Upper lobe of left lung (tissue), 6 donors: ENCODE data around the gene DNAJC17. TPM values are rescaled to one million over a fixed set of nuclear protein-coding genes. Genes with fewer than 3 reads are reported as not detected.
A peak's percentile ranks its signal among the peaks of the same experiment; 100 is the strongest.

ENCODE experiments used
- ATAC-seq, 2 donors: fragments of 200-7000 bp; cut with Tn5 transposase; one replicate each; pipeline ENCODE4 v1.9.1; 2022; ENCODE audit warnings: mild to moderate bottlenecking in 2 of 2, moderate library complexity in 2 of 2; ENCODE audit not compliant: low FRiP score in 2 of 2
- DNase-seq, 2 donors: peaks; one replicate each; pipeline ENCODE4 v3.0.0-alpha.2; 2019 to 2020
- H3K27ac ChIP-seq, 4 donors: fragments of 200-600 bp; sonication (generic); one replicate each; pipeline ENCODE4 v1.5.1; 2016 to 2019
- H3K27me3 ChIP-seq, 4 donors: fragments of 200-600 bp; sonication (generic); one replicate each; pipeline ENCODE4 v1.5.1; 2017 to 2019
- H3K36me3 ChIP-seq, 4 donors: fragments of 200-600 bp; sonication (generic); one replicate each; pipeline ENCODE4 v1.5.1; 2016 to 2019
- H3K4me1 ChIP-seq, 4 donors: fragments of 200-600 bp; sonication (generic); one replicate each; pipeline ENCODE4 v1.5.1; 2018 to 2019
- H3K4me3 ChIP-seq, 4 donors: fragments of 200-600 bp; sonication (generic); one replicate each; pipeline ENCODE4 v1.5.1; 2017 to 2019; ENCODE audit warnings: mild to moderate bottlenecking in 2 of 4, moderate library complexity in 1 of 4
- H3K9me3 ChIP-seq, 4 donors: fragments of 200-600 bp; sonication (generic); one replicate each; pipeline ENCODE4 v1.5.1; 2018 to 2019
- EP300 ChIP-seq, 4 donors: sonication (generic); formaldehyde crosslinking; IDR thresholded peaks; one replicate each; pipeline ENCODE4 v1.5.1; 2017; ENCODE audit warnings: antibody characterized with exemption in 4 of 4, control low read depth in 2 of 4
- POLR2A ChIP-seq, 4 donors: fragments of 450-650 bp; IDR thresholded peaks; one replicate each; pipeline ENCODE4 v1.5.1; 2016 to 2017; ENCODE audit warnings: antibody characterized with exemption in 4 of 4, mild to moderate bottlenecking in 2 of 4
- POLR2AphosphoS5 ChIP-seq, 2 donors: sonication (generic); formaldehyde crosslinking; IDR thresholded peaks; one replicate each; pipeline ENCODE4 v1.5.1; 2017; ENCODE audit warnings: antibody characterized with exemption in 2 of 2
- WGBS, 2 donors: methylation state at CpG; one replicate each; pipeline ENCODE4 v1.1.5; 2017 to 2018; 5-methylcytosine and 5-hydroxymethylcytosine counted together
- total RNA-seq, 6 donors: library from RNA; depleted of rRNA in 4 of 6; stranded (reverse); fragments of >200 nt in 4 of 6; gene quantifications; one replicate each; pipeline versions ENCODE4 v1.1.0 to v1.2.1, GENCODE V29; 2016 to 2021
- TF ChIP-seq, protein P1 (sequence below), 6 experiments: fragments of 450-650 bp in 4 of 6; fragments of 200-600 bp in 2 of 6; sonication (generic) in 2 of 6; IDR thresholded peaks; one replicate each; pipeline ENCODE4 v1.5.1; 2016 to 2019; ENCODE audit warnings: antibody characterized with exemption in 6 of 6
- donor health status: DM: no; HTN: no; CAD: no; lungs with moderate emphysema.
- donor health status: DM: no; HTN: yes; CAD: no; lungs with severe emphysema.

DNAJC17 gene
- total RNA-seq, 6 donors from 2014 or later, result 15.4 to 51.3 (median 30.0) TPM

DNA sequence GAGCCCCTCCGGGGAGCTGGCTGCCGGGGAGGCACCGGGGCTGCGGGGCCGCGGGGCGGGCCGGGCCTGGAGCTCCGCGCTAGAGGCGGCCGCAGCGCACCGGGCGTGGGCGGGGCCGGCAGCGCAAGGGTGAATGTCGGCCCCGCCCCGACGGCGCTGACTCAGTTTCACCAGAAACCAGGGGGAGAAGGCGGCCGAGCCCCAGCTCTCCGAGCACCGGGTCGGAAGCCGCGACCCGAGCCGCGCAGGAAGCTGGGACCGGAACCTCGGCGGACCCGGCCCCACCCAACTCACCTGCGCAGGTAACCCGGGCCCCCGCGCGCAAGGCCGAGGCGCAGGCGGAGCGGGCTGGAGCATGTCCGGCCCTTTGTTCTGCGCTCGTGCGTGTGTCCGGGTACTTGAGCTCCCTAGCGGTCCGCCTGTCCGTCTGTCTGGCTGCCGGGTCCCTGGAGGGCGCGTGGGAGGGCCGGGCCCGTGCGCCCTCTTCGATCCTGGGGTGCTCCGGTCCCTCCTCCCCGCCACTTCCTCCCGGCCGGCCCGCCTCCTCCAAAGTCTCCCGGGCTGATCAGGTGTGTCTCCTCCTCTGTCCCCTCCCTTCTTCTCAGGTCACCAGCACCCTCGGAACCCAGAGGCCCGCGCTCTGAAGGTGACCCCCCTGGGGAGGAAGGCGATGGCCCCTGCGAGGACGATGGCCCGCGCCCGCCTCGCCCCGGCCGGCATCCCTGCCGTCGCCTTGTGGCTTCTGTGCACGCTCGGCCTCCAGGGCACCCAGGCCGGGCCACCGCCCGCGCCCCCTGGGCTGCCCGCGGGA, 36.8 kb upstream of the DNAJC17 start, which contains the start of gene SPINT1:
SPINT1 (plus strand) TSS at position 164 of the 811 bp plus-strand sequence; CDS start at position 671, 507 bp downstream.
- 0% methylated on average over 5 to 12 of the region's 89 CpGs for WGBS, 2 donors
- TF ChIP-seq POLR2AphosphoS5 (IDR thresholded peaks at IDR 0.05), result peak in 1 of 2 donors; percentile 46
- TF ChIP-seq POLR2A (IDR thresholded peaks at IDR 0.05), result peak in 2 of 4 donors; percentile 45 to 67
- no peak for TF ChIP-seq EP300 (IDR thresholded peaks at IDR 0.05)
- TF ChIP-seq, protein P1, sequence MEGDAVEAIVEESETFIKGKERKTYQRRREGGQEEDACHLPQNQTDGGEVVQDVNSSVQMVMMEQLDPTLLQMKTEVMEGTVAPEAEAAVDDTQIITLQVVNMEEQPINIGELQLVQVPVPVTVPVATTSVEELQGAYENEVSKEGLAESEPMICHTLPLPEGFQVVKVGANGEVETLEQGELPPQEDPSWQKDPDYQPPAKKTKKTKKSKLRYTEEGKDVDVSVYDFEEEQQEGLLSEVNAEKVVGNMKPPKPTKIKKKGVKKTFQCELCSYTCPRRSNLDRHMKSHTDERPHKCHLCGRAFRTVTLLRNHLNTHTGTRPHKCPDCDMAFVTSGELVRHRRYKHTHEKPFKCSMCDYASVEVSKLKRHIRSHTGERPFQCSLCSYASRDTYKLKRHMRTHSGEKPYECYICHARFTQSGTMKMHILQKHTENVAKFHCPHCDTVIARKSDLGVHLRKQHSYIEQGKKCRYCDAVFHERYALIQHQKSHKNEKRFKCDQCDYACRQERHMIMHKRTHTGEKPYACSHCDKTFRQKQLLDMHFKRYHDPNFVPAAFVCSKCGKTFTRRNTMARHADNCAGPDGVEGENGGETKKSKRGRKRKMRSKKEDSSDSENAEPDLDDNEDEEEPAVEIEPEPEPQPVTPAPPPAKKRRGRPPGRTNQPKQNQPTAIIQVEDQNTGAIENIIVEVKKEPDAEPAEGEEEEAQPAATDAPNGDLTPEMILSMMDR (IDR thresholded peaks at IDR 0.05), result no peak
- Histone ChIP-seq H3K4me3 (peak within 1 kb of the TSS; percentile 54 to 81 (median 62)), H3K9me3 (no peaks in the 10 kb centered on the region), H3K36me3 (no peaks in the 10 kb centered on the region), H3K4me1 (peaks cover 25 to 54% (median 37%) of the 10 kb centered on the region in 4 donors), H3K27me3 (peaks cover 0 to 11% (median 4%) of the 10 kb centered on the region in 4 donors), H3K27ac (peak within 1 kb of the TSS; percentile 77 to 84 (median 83))
- DNase-seq (peak; percentile 80 to 92), ATAC-seq (peak; percentile 57 to 69)

- Histone ChIP-seq H3K27ac (peak overlapping the region; percentile 77 to 84 (median 83)), H3K27me3 (peaks cover 0 to 11% (median 4%) of the 10 kb centered on the region in 4 donors), H3K36me3 (no peaks in the 10 kb centered on the region), H3K4me1 (peaks cover 25 to 51% (median 37%) of the 10 kb centered on the region in 4 donors), H3K9me3 (no peaks in the 10 kb centered on the region), H3K4me3 (peak overlapping the region; percentile 16 to 81 (median 62))
- ATAC-seq (no peak), DNase-seq (no peak)
- TF ChIP-seq, protein P1 (IDR thresholded peaks at IDR 0.05), result no peak
- TF ChIP-seq POLR2AphosphoS5 (IDR thresholded peaks at IDR 0.05) (no peak), EP300 (IDR thresholded peaks at IDR 0.05) (no peak), POLR2A (IDR thresholded peaks at IDR 0.05) (no peak)
- 23 to 29% methylated on average over 6 to 26 of the region's 34 CpGs for WGBS, 2 donors
Observed at GRCh38 chr15:40843261-40843884, 36.1 kb upstream of the DNAJC17 start.

- peaks cover 0 to 11% (median 4%) of the 10 kb centered on the region in 4 donors for H3K27me3 ChIP-seq
- DNase-seq, result no peak
- no peak for ATAC-seq
- no peak overlapping the region for H3K4me3 ChIP-seq
- 88 to 90% methylated on average over 2 of the region's 2 CpGs for WGBS, 2 donors
- no peaks in the 10 kb centered on the region for H3K9me3 ChIP-seq
- no peaks in the 10 kb centered on the region for H3K36me3 ChIP-seq
- TF ChIP-seq POLR2AphosphoS5 (IDR thresholded peaks at IDR 0.05), result no peak
- no peak for TF ChIP-seq EP300 (IDR thresholded peaks at IDR 0.05)
- no peak for TF ChIP-seq POLR2A (IDR thresholded peaks at IDR 0.05)
- TF ChIP-seq, protein P1 (IDR thresholded peaks at IDR 0.05), result no peak
- peaks cover 19 to 35% (median 21%) of the 10 kb centered on the region in 4 donors for H3K4me1 ChIP-seq
- H3K27ac ChIP-seq, result no peak overlapping the region
Observed at GRCh38 chr15:40841741-40842140, 34.5 kb upstream of the DNAJC17 start.

DNA sequence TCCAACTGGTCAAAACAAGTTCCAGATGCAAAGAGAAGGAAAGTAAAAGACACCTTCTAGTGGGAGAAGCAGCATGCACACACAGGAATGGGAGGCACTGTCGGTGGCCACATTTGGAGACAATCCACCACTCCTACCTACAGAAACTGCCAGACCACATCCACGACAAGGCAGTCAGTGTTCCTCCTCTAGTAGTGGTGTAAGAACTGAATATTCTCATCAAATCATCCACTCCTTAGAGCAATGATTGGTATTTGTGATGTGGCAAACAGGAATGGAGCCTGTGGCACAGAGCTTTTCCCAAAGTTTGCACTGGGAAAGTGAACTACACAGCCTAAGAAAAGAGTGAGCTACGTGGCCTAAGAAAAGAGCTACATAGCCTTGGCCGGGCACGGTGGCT, 31.5 kb upstream of the DNAJC17 start:
- Histone ChIP-seq H3K4me1 (peaks cover 0 to 6% (median 2%) of the 10 kb centered on the region in 4 donors), H3K27ac (no peak overlapping the region), H3K27me3 (peaks cover 0 to 3% (median 0%) of the 10 kb centered on the region in 4 donors), H3K36me3 (no peaks in the 10 kb centered on the region), H3K9me3 (no peaks in the 10 kb centered on the region), H3K4me3 (no peak overlapping the region)
- WGBS, 2 donors, result 87 to 89% methylated on average over 5 of the region's 5 CpGs
- TF ChIP-seq POLR2A (IDR thresholded peaks at IDR 0.05), result no peak
- TF ChIP-seq EP300 (IDR thresholded peaks at IDR 0.05), result no peak
- TF ChIP-seq POLR2AphosphoS5 (IDR thresholded peaks at IDR 0.05), result no peak
- TF ChIP-seq, protein P1 (IDR thresholded peaks at IDR 0.05), result no peak
- no peak for ATAC-seq
- no peak for DNase-seq
